ENCODE results near the gene FANCG.

FANCG gene

DNA sequence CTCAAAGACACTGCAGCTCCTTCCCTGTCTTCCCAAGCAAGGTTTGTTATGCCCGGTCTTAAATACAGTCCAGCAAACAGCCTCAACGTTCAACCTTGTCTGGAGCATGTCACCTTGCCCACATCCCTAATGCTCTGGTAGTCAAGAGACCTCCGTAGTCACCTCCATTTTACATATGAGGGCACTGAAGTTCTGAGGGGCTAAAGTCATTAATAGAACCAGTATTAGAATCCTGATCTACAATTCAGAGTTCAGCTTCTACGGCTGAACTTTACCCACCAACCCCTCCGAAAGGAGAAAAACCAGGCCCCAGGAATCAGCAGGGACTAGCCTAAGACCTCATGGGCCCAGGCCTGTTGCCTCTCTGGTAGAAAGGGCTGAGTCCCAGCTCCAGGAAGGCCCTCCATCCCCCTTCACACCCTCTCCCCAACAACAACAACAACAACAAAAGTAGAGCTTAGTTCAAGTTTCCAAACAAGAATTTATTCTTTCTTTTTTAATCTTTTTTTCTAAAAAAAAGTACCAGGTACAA is 24.0 kb upstream of the FANCG start:
- DNase-seq, result no peak

DNA sequence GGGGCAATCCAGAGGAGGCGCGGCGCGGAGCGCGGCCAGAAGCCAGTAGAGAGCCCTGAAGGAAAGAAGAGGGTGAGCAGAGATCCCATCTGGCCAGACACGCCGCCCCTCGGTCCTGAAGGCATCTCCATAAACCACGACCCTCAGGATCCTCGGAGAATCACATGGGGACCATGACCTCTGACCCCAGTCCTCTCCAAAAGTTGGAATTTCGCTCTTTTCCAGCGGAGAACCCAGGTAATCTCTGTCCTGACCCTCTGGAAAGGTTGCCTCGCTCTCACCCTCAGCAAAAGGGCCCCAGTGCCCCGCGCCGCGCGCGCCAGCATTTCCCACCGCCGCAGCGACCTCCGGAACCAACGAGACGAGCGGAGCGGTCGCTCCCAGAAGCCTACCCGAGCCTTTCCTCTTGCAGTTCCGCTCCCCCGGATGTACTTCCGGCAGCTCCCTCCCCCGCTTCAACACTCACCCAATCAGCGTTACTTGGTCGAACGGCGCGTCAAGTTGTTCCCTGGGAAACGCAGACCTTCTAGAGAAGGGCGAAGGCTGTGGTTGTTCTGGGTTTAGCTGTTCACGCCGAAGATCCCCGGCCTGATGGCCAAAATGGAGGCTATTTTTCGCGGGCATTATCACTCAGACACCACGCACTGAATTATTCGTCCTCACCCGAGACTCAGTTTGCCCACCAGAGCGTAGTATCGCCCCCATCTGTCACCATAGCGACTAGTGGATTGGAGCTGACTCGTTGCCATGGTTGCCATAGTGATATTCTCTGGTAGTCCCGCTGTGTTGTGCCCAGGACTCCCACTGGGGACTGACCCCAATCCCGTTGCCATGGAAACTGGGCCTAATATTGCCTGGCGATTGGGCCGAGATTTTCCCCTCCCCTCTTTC is 23.3 kb upstream of the FANCG start, which contains the start of gene STOML2:
STOML2 (minus strand) TSS at position 363 of the 891 bp plus-strand sequence; CDS start at position 326, 37 bp downstream.
- DNase-seq, result peak; percentile 51

- no peak for DNase-seq
These were observed 22.7 kb upstream of the FANCG start for GRCh38 chr9:35102465-35102768.

GRCh38 chr9:35097573-35097972 is 17.8 kb upstream of the FANCG start:
- no peak for DNase-seq

DNA sequence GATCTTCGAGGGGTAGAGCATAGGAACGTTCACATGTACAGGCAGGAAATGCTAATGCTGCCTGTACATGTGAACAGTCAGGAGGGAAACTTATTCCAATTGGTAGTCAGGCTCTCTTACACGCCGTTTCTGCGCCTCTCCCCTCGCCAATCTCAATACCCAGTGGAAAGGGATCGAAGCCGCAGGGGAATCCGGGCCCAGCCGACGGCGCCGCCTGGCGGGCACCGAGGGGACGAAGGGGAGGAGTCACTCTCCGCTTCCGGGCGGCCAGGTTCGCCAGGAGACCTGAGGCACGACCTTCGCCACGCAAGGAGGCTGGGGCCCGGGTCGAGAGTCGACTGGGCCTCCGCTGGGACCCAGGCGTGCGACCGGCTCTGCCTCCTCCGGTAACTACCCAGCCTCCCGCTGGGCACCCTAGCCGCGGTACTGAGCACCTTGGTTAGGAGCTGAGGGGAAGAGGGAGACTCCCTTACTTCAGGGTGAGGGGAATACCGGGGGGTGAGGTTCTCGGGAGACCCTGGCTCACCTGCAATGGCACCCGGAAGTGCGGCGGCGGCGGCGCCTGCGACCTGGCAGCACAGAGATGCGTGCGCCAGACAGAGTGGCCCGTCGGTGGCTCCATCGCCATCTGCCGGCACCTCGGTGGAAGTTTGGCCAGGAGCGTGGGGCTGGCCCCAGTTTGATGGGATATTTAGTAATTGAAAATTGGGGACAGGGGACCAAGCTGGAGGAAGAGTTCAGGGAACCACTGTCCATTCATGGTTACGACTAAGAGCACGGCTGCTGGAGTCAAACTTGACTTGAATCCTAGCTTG is 16.5 kb upstream of the FANCG start, which contains the start of gene PIGO:
PIGO (minus strand) TSS at position 557 of the 815 bp plus-strand sequence. CDS start 1,026 bp downstream, outside the sequence.
- DNase-seq, result peak; percentile 75

DNA sequence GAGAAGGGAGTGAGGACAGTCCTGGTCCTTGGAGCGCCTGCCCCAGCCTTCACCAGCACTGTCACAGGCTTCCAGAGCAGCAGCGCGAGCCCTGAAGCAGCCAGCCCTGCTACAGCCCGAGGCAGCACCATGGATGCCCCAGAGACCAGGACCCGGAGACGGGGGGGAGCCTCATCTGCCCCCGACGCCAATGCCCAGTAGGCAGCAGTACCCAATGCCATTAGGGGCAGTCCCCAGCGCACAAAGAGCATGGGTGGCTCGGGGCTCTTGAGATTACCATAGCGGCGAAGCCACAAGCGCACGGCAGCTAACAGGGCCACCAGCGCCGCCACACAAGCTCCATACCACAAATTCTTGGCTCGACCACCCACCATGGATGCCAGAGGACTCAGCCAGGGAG is 11.8 kb upstream of the FANCG start:
- DNase-seq, result no peak

GRCh38 chr9:35089434-35089833 is 9.7 kb upstream of the FANCG start:
- DNase-seq, result no peak

DNA sequence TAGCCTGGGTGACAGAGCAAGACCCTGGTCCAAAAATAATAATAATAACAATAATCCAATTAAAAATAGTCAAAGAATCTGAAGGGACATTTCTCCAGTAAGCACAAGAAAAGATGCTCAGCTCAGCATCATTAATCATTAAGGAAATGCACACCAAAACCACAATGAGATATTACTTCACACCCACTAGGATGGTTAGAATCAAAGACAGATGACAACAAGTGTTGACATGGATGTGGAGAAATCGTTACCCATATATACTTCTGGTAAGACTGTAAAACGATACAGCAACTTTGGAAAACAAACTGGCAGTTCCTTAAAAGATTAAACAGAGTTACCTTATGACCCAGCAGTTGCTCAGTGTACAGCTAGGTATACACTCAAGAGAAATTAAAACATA is 5.3 kb upstream of the FANCG start:
- no peak for DNase-seq

- no peak for DNase-seq
These were observed 709 bp downstream of the FANCG start for GRCh38 chr9:35079041-35079425.

- DNase-seq, result no peak
These were observed 1.7 kb downstream of the FANCG start for GRCh38 chr9:35078066-35078465.

- DNase-seq, result no peak
These were observed 2.9 kb downstream of the FANCG start for GRCh38 chr9:35076848-35077247.

DNA sequence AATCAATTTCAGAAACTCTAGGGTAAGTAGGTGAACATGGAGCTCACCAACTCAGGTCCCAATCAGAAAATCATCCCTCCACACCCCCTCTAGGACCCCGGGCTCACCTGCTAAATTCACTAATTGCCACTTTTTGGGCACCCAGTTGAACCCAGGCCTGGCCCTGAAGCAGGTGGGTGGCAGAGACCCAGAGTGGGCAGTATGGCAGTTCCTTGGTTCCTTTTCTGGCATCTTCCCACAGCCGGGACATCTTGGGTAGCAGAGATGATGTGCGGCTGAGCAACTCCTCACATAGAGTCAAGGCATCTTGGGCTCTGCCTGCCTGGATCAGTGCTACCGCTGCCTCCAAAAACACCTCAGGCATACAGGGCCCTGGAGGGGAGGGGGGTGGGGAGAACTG is 4.4 kb downstream of the FANCG start:
- DNase-seq, result no peak

- no peak for DNase-seq
These were observed 5.0 kb downstream of the FANCG start for GRCh38 chr9:35074791-35075190.

- no peak for DNase-seq
These were observed 5.6 kb downstream of the FANCG start for GRCh38 chr9:35074141-35074540.

DNA sequence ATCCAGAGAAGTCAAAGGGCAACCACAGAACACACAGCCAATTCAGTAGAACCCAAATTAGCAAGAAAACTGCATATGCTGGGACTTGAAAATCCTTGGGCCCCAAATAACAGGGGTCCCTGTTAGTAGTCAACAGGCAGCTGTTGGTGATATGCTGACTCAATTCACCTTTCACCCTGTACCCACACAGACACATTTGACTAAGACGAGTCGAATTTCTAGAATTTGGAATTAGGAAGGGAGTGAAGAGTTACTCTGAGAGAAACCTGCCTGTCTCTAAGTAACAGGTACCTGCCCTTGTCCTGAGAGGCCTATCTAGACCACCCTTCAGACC is 6.5 kb downstream of the FANCG start:
- DNase-seq, result no peak

GRCh38 chr9:35072461-35073278 is 7.1 kb downstream of the FANCG start, which contains the start of gene VCP:
TSS of gene VCP (minus strand) at chr9:35072625. CDS start at chr9:35072353, 272 bp downstream.
- DNase-seq, result peak; percentile 87

DNA sequence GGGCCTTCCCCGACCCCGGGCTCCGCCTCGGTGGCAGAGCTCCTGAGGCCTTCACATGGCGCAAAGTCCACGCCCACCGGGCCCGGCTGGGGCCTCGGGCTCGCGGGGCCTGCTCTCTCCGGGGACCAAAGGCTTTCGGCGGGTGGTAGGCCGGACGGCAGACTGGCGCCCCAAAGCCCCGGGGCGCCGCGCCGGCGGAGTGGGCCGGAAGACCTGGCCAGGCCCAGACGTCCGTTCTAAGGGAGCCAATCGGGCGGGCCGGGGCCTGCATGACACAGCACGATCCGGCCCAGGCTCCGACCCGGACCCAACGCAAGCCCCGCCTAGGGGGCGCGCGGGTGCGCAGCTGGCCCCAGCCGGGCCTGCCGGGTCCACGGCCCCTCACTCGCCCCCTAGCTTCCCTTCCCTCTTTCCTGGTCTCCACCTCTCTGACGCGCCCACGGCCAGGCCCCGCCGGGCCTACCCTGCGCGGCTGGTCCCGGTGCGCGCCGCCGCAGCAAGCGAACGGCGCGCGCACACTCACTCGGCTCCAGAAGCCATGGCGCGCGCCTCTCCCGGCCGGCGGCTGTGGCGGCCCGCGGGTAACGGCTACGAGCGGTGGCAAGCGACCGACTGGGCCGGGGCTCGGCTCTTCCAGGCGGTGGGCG is 7.8 kb downstream of the FANCG start:
- peak; percentile 65 for DNase-seq

DNA sequence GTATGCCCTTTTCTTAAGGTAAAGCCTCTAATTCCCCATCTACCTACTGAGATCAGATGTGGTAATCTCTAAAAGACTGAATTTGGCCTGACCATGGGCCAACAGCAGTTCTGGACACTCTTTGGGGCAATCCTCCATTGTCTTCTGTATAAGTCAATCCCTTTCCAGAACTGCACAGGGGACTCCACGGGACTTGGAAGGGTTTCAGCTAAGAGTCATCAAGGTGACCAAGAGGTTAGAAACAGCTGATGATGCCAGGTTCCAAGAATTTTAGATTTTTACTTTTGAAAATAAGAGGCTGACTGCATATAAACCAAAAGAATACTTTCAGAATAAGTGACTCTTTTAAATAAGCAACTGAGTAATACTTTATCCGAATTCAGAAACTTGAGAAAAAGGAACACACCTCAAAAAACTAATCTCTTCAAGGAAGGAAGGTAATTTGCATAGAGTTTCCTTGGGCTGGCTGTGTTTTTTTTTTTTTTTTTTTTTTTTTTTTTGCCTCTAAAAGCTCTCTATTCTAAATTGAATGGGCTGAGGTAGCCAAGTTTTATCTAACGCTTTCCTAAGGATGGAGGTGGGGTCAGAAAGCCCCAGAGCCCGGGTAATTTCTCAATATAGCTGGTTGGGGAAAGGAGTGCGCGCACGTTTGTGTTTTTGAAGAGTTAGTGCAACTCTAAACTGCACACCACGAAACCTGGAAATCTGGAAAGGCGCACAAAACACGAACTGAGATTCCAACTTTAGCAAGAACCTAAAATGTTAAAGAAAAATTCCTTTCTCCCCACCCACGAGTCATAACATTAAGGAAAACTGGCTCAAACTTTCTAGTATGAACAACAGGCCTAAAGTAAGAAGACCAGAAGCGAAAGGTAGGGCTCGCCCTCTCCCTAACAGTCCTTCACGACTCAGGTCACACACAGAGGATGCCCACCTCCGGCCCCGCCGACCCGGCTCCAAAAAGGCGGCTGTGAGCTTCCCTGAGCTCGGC is 8.6 kb downstream of the FANCG start:
- DNase-seq, result no peak

DNA sequence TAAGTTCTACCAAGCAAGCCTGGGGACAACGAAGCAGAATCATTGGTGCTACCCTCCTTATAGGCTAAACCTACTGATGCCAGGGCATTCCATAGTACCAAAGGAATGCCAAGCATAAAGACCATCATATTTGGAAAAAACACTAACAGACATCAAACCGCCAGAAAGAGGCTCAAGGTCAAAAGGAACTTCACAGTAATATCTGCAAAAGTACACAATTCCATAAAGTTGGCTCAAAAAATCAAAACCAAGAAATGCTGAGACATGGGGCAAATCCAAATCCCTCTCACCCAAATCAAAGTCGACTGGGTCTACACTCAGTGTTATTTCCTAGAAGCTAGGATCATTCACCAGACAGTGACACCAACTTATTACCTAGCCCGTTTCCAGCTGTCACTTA is 10.7 kb downstream of the FANCG start:
- no peak for DNase-seq

- DNase-seq, result no peak
These were observed 12.7 kb downstream of the FANCG start for GRCh38 chr9:35067056-35067455.
